Measurements from ENCODE around the gene SBF1. TPM values are rescaled to one million over a fixed set of nuclear protein-coding genes. Genes with fewer than 3 reads are reported as not detected.

Gene SBF1
- total RNA-seq, 1 experiment from 2014 or later: 97.2 TPM

DNA sequence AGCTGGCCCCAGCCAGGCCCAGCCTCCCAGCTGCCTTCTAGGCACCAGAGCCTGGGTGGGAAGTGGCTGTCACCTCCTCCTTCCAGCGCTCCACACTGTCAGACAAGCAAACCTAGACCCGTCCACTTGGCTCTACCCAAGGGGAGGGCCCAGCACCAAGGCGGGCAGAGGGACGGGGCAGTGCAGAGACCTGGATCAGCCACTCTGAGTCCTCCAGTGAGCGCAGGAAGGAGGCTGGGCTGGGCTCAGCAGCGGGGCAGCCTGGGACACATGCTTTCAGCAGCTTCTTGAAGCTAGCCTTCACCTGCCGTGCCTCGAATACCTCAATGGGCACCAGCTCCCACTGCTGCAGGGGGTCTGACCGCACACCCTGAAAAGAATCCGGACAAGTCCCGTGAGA, 18.8 kb downstream of the SBF1 start:
- TF ChIP-seq EZH2 (IDR thresholded peaks at IDR 0.05; ENCODE audit: borderline replicate concordance, low read depth, low read length, poor library complexity, severe bottlenecking): no peak
- TF ChIP-seq, protein P1, sequence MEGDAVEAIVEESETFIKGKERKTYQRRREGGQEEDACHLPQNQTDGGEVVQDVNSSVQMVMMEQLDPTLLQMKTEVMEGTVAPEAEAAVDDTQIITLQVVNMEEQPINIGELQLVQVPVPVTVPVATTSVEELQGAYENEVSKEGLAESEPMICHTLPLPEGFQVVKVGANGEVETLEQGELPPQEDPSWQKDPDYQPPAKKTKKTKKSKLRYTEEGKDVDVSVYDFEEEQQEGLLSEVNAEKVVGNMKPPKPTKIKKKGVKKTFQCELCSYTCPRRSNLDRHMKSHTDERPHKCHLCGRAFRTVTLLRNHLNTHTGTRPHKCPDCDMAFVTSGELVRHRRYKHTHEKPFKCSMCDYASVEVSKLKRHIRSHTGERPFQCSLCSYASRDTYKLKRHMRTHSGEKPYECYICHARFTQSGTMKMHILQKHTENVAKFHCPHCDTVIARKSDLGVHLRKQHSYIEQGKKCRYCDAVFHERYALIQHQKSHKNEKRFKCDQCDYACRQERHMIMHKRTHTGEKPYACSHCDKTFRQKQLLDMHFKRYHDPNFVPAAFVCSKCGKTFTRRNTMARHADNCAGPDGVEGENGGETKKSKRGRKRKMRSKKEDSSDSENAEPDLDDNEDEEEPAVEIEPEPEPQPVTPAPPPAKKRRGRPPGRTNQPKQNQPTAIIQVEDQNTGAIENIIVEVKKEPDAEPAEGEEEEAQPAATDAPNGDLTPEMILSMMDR (conservative IDR thresholded peaks at IDR 0.05; ENCODE audit: low read depth, low read length): no peak
- H3K4me3 ChIP-seq (ENCODE audit: low read depth, low read length, poor library complexity, severe bottlenecking): no peak overlapping the region
- no peaks in the 10 kb centered on the region for H3K27me3 ChIP-seq (replicated peaks; ENCODE audit: insufficient read depth, low read depth, low read length, poor library complexity)
- CTCF ChIA-PET: interaction anchor here (1.2 kb wide), 1 partner anchor 42 kb away, joined by 3 read pairs; no protein-coding TSS in a partner anchor
- H3K9me3 ChIP-seq (ENCODE audit: low read depth, low read length, poor library complexity, severe bottlenecking): no peaks in the 10 kb centered on the region
- no peak for DNase-seq (ENCODE audit: low spot score)
- H3K36me3 ChIP-seq (ENCODE audit: insufficient read depth, low read length, poor library complexity, severe bottlenecking): peaks cover 37% of the 10 kb centered on the region
- no peaks in the 10 kb centered on the region for H3K4me1 ChIP-seq (ENCODE audit: insufficient read depth, low read length, poor library complexity, severe bottlenecking)
- POLR2A ChIA-PET (ENCODE audit: low non-redundant PET): no interaction called here
- no TSS peak for BruUV-seq (replicated peaks)
- intact Hi-C loops (cut with micrococcal nuclease; ENCODE audit: unreplicated experiment): no loop called here
- H3K27ac ChIP-seq (ENCODE audit: low read depth, low read length, poor library complexity, severe bottlenecking): no peak overlapping the region

DNA sequence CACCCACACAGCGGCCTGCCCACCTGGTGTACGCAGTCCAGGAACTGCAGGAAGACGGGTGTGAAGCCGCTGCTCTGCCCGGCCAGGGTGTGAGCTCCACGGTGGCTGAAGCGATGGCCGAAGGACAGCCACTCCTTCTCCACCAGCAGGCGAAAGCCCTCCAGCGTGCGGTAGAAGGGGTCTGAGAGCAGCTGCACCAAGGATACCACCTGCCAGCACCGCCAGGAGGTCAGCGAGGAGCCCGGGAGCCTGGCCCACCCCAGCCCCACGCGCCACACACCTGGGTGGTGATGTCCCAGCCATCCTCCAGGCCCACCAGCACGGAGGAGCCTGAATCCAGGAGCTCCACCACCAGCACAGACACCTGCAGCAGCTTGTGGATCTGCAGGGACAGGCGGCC, 19.6 kb downstream of the SBF1 start:
- H3K27ac ChIP-seq (ENCODE audit: low read depth, low read length, poor library complexity, severe bottlenecking): no peak overlapping the region
- H3K4me3 ChIP-seq (ENCODE audit: low read depth, low read length, poor library complexity, severe bottlenecking): no peak overlapping the region
- no TSS peak for BruUV-seq (replicated peaks)
- ChIA-PET CTCF (no interaction called here), POLR2A (ENCODE audit: low non-redundant PET) (no interaction called here)
- no peaks in the 10 kb centered on the region for H3K9me3 ChIP-seq (ENCODE audit: low read depth, low read length, poor library complexity, severe bottlenecking)
- intact Hi-C loops (cut with micrococcal nuclease; ENCODE audit: unreplicated experiment): no loop called here
- no peaks in the 10 kb centered on the region for H3K4me1 ChIP-seq (ENCODE audit: insufficient read depth, low read length, poor library complexity, severe bottlenecking)
- TF ChIP-seq, protein P1 (conservative IDR thresholded peaks at IDR 0.05; ENCODE audit: low read depth, low read length): no peak
- no peak for TF ChIP-seq EZH2 (IDR thresholded peaks at IDR 0.05; ENCODE audit: borderline replicate concordance, low read depth, low read length, poor library complexity, severe bottlenecking)
- DNase-seq (ENCODE audit: low spot score): no peak
- no peaks in the 10 kb centered on the region for H3K27me3 ChIP-seq (replicated peaks; ENCODE audit: insufficient read depth, low read depth, low read length, poor library complexity)
- H3K36me3 ChIP-seq (ENCODE audit: insufficient read depth, low read length, poor library complexity, severe bottlenecking): peaks cover 29% of the 10 kb centered on the region

DNA sequence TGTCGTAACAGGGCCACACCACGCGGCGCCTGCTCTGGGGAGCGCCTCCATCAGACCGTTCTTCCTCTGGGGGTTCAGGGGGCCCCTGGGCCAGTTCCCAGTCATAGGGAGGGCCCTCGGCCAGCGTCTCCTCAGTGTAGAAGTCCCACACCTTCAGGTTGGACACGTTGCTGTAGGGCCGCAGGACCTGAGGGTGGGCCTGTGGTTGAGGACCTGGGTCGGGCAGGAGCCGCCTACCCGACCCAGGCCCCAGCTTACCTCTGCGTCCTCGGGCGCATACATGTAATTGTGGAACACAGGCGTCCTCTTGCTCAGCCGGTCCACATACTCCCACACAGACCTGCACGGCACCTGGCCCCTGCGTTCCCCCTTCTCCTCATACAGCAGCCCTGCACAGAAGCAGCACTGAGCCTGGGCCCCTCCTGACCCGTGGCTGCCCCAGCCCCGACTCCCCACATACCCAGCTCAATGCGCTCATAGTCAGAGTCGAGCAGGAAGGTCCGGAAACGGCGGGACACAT, 20.2 kb downstream of the SBF1 start:
- H3K27ac ChIP-seq (ENCODE audit: low read depth, low read length, poor library complexity, severe bottlenecking): no peak overlapping the region
- no peak for DNase-seq (ENCODE audit: low spot score)
- POLR2A ChIA-PET (ENCODE audit: low non-redundant PET): no interaction called here
- CTCF ChIA-PET: no interaction called here
- BruUV-seq (replicated peaks): no TSS peak
- H3K9me3 ChIP-seq (ENCODE audit: low read depth, low read length, poor library complexity, severe bottlenecking): no peaks in the 10 kb centered on the region
- peaks cover 27% of the 10 kb centered on the region for H3K36me3 ChIP-seq (ENCODE audit: insufficient read depth, low read length, poor library complexity, severe bottlenecking)
- TF ChIP-seq, protein P1 (conservative IDR thresholded peaks at IDR 0.05; ENCODE audit: low read depth, low read length): no peak
- no peak for TF ChIP-seq EZH2 (IDR thresholded peaks at IDR 0.05; ENCODE audit: borderline replicate concordance, low read depth, low read length, poor library complexity, severe bottlenecking)
- H3K4me3 ChIP-seq (ENCODE audit: low read depth, low read length, poor library complexity, severe bottlenecking): no peak overlapping the region
- H3K27me3 ChIP-seq (replicated peaks; ENCODE audit: insufficient read depth, low read depth, low read length, poor library complexity): no peaks in the 10 kb centered on the region
- intact Hi-C loops (cut with micrococcal nuclease; ENCODE audit: unreplicated experiment): no loop called here
- no peaks in the 10 kb centered on the region for H3K4me1 ChIP-seq (ENCODE audit: insufficient read depth, low read length, poor library complexity, severe bottlenecking)

Measured in A673 (cell line).